K562 (cell line): ENCODE data around the gene HRC. TPM values are rescaled to one million over a fixed set of nuclear protein-coding genes. Genes with fewer than 3 reads are reported as not detected.

Source experiments
- CBFB ChIP-seq: sonication (generic); formaldehyde crosslinking; IDR thresholded peaks from 2 replicates; pipeline ENCODE4 v1.4.0; 2020; ENCODE audit warnings: mild to moderate bottlenecking, missing genetic modification reagents
- FIP1L1 ChIP-seq: fragments of 200-400 bp; formaldehyde crosslinking; IDR thresholded peaks from 2 replicates; pipeline ENCODE4 v1.6.1; 2018; ENCODE audit warnings: mild to moderate bottlenecking, low read depth, low read length; ENCODE audit not compliant: poor library complexity, severe bottlenecking
- MEF2D ChIP-seq: conservative IDR thresholded peaks from 2 replicates; pipeline ENCODE4 v1.6.1; 2016; ENCODE audit warnings: low read depth, missing genetic modification characterization, missing compliant biosample characterization
- MIER1 ChIP-seq: fragments of 450-650 bp; IDR thresholded peaks from 2 replicates; pipeline ENCODE4 v1.6.1; 2016; ENCODE audit warnings: antibody characterized with exemption, mild to moderate bottlenecking, low read depth
- PRPF4 ChIP-seq: fragments of 200-400 bp; formaldehyde crosslinking; IDR thresholded peaks from one replicate; pipeline ENCODE4 v1.6.1; 2017; ENCODE audit warnings: low read length, low read depth, mild to moderate bottlenecking; ENCODE audit not compliant: insufficient read depth, poor library complexity, severe bottlenecking
- SAP30 ChIP-seq: fragments of 200-600 bp; sonication (generic); IDR thresholded peaks from 2 replicates; pipeline ENCODE4 v1.6.1; 2012; ENCODE audit warnings: borderline replicate concordance, low read depth, mild to moderate bottlenecking, moderate library complexity, low read length, control low read depth, inconsistent platforms; ENCODE audit not compliant: insufficient read depth, poor library complexity, severe bottlenecking
- SOX6 ChIP-seq: fragments of 450-650 bp; IDR thresholded peaks from 2 replicates; pipeline ENCODE4 v1.6.1; 2014; ENCODE audit warnings: mild to moderate bottlenecking
- TEAD1 ChIP-seq, 2 experiments: fragments of 450-650 bp in 1 of 2; sonication (generic) in 1 of 2; formaldehyde crosslinking; IDR thresholded peaks; 2 replicates each; pipeline versions ENCODE4 v1.4.0 to v1.8.0; 2020 to 2022; ENCODE audit warnings: mild to moderate bottlenecking in 2 of 2, missing genetic modification reagents in 1 of 2
- ZBTB7A ChIP-seq: IDR thresholded peaks from 2 replicates; pipeline ENCODE4 v1.6.1; 2011; ENCODE audit warnings: low read depth, mild to moderate bottlenecking, low read length, moderate library complexity, borderline replicate concordance; ENCODE audit not compliant: control insufficient read depth
- ZNF263 ChIP-seq: sonication (generic); formaldehyde crosslinking; IDR thresholded peaks from 2 replicates; pipeline ENCODE4 v1.8.0; 2022; ENCODE audit warnings: mild to moderate bottlenecking, missing genetic modification reagents, borderline replicate concordance
- ZNF584 ChIP-seq: fragments of 200-800 bp; sonication (Bioruptor generic); IDR thresholded peaks from 2 replicates; pipeline ENCODE4 v1.6.1; 2016; ENCODE audit warnings: low read depth, mild to moderate bottlenecking, missing genetic modification characterization, missing compliant biosample characterization
- ZNF79 ChIP-seq: fragments of 250-450 bp; sonication (Bioruptor Pico); IDR thresholded peaks from 2 replicates; pipeline ENCODE4 v1.4.0; 2020; ENCODE audit warnings: low read depth, mild to moderate bottlenecking, moderate library complexity
- polyA plus RNA-seq, 8 experiments: library from polyadenylated mRNA; depleted of rRNA in 4 of 8; stranded (reverse) in 5 of 8; unstranded in 3 of 8; fragments of >200 nt; fragmentation: Nextera tagmentation in 2 of 8; fragmentation: Illumina TruSeq in 1 of 8; extraction: Ambion mirVana in 2 of 8; extraction: Trizol in 1 of 8; gene quantifications; 2 replicates each; pipeline versions ENCODE4 v1.2.1 to v1.2.3, GENCODE V29; 2011 to 2014; ENCODE audit warnings: inconsistent platforms in 1 of 8, missing spikeins in 1 of 8
- total RNA-seq, 7 experiments: library from RNA; depleted of rRNA in 6 of 7; stranded (reverse); fragments of >200 nt in 6 of 7; fragmentation: Illumina TruSeq in 2 of 7; extraction: Trizol in 2 of 7; gene quantifications; 2 replicates each; pipeline versions ENCODE4 v1.2.1 to v1.2.3, GENCODE V29; 2011 to 2021; ENCODE audit warnings: low replicate concordance in 1 of 7
- TF ChIP-seq, protein P1 (sequence below): fragments of 200-800 bp; sonication (Bioruptor generic); IDR thresholded peaks from 2 replicates; pipeline ENCODE4 v1.6.1; 2017; ENCODE audit warnings: missing genetic modification characterization, missing compliant biosample characterization
- TF ChIP-seq, protein P2 (sequence below), 2 experiments: fragments of 450-650 bp; conservative IDR thresholded peaks; 2 replicates each; pipeline ENCODE4 v1.6.1; 2017; ENCODE audit warnings: mild to moderate bottlenecking in 2 of 2, moderate library complexity in 2 of 2
- TF ChIP-seq, protein P3 (sequence below): fragments of 450-650 bp; IDR thresholded peaks from one replicate; pipeline ENCODE4 v1.6.1; 2018; ENCODE audit warnings: mild to moderate bottlenecking, moderate library complexity; ENCODE audit not compliant: partially characterized antibody
- TF ChIP-seq, protein P4 (sequence below): sonication (generic); formaldehyde crosslinking; IDR thresholded peaks from 2 replicates; pipeline ENCODE4 v1.8.0; 2023; ENCODE audit warnings: mild to moderate bottlenecking, missing genetic modification reagents

The HRC gene
- total and polyA plus RNA-seq, 9 of the 15 experiments (the other 6 are each of a cell fraction or from before 2014, with no cell fraction given) = 0.66 to 18.7 (median 13.1) TPM

DNA sequence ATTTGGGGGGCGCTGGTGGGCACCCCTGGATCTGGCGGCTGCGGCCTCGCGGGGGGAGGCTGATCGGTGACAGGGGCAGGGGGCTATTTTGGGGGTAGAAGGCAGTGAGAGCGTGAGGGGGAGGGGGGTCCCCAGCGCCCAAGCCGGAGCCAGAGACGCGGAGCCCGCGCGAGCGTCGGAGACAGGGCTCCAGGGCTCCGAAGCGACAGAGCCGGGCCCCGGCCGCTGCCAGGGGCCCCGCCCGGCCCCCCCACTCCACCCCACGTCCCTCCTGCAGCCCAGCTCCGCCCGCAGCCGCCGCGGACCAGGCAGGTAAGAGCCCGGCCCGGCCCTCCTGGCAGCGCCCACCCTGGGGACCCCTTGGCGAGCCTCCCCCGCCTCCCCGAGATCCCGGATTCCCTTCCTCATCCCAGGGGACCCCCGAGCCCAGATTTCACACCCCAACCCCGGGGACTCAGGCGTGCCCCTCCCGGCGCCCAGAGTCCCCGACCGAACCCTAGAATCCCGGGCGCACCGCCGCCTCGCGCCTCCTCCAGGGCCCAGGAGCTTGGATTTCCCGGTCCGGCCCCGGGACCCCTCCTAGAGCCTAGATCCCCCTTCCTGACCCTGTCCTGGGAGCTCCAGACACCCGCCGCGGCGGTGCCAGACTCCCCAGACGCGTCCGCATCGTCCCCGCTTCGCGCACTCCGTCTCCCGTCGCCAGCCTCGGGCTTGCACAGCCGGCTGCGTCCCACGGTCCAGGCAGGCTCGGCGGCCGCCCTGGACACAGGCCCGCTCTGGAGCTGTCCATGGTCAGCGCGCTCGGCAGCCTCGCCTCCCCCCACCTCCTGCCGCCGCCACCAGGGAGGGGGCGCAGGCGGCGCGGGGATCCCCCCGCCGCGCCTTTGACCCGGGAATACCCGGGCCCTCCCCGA is 35.5 kb downstream of the HRC start, which contains the start of gene PPFIA3 (continued):
- TF ChIP-seq, protein P1, sequence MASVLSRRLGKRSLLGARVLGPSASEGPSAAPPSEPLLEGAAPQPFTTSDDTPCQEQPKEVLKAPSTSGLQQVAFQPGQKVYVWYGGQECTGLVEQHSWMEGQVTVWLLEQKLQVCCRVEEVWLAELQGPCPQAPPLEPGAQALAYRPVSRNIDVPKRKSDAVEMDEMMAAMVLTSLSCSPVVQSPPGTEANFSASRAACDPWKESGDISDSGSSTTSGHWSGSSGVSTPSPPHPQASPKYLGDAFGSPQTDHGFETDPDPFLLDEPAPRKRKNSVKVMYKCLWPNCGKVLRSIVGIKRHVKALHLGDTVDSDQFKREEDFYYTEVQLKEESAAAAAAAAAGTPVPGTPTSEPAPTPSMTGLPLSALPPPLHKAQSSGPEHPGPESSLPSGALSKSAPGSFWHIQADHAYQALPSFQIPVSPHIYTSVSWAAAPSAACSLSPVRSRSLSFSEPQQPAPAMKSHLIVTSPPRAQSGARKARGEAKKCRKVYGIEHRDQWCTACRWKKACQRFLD (CRISPR knock-in tag) = 0 out of 2 replicates have a peak, but pooled peaks have one; percentile 1
- TF ChIP-seq SOX6 (no peak), ZNF79 (no peak), PRPF4 (no peak), MEF2D (tag) (no peak), TEAD1 (CRISPR knock-in tag; IDR thresholded peaks at IDR 0.05) (peak in 1 of 2 experiments; percentile 69; a peak in 1 of 4 replicates), MIER1 (peak; percentile 78), SAP30 (peak; percentile 92), ZBTB7A (peak; percentile 73; the same call in 1 of the 2 replicates), ZNF263 (CRISPR knock-in tag) (peak; percentile 64; the same call in 1 of the 2 replicates), ZNF584 (CRISPR knock-in tag) (no peak), FIP1L1 (peak; percentile 75), CBFB (CRISPR knock-in tag) (no peak)
- TF ChIP-seq, protein P2, sequence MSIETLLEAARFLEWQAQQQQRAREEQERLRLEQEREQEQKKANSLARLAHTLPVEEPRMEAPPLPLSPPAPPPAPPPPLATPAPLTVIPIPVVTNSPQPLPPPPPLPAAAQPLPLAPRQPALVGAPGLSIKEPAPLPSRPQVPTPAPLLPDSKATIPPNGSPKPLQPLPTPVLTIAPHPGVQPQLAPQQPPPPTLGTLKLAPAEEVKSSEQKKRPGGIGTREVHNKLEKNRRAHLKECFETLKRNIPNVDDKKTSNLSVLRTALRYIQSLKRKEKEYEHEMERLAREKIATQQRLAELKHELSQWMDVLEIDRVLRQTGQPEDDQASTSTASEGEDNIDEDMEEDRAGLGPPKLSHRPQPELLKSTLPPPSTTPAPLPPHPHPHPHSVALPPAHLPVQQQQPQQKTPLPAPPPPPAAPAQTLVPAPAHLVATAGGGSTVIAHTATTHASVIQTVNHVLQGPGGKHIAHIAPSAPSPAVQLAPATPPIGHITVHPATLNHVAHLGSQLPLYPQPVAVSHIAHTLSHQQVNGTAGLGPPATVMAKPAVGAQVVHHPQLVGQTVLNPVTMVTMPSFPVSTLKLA (conservative IDR thresholded peaks at IDR 0.05) = peak; percentile 41 to 82; a peak in 3 of 4 replicates
- TF ChIP-seq, protein P3, sequence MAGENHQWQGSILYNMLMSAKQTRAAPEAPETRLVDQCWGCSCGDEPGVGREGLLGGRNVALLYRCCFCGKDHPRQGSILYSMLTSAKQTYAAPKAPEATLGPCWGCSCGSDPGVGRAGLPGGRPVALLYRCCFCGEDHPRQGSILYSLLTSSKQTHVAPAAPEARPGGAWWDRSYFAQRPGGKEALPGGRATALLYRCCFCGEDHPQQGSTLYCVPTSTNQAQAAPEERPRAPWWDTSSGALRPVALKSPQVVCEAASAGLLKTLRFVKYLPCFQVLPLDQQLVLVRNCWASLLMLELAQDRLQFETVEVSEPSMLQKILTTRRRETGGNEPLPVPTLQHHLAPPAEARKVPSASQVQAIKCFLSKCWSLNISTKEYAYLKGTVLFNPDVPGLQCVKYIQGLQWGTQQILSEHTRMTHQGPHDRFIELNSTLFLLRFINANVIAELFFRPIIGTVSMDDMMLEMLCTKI = no peak
- TF ChIP-seq, protein P4, sequence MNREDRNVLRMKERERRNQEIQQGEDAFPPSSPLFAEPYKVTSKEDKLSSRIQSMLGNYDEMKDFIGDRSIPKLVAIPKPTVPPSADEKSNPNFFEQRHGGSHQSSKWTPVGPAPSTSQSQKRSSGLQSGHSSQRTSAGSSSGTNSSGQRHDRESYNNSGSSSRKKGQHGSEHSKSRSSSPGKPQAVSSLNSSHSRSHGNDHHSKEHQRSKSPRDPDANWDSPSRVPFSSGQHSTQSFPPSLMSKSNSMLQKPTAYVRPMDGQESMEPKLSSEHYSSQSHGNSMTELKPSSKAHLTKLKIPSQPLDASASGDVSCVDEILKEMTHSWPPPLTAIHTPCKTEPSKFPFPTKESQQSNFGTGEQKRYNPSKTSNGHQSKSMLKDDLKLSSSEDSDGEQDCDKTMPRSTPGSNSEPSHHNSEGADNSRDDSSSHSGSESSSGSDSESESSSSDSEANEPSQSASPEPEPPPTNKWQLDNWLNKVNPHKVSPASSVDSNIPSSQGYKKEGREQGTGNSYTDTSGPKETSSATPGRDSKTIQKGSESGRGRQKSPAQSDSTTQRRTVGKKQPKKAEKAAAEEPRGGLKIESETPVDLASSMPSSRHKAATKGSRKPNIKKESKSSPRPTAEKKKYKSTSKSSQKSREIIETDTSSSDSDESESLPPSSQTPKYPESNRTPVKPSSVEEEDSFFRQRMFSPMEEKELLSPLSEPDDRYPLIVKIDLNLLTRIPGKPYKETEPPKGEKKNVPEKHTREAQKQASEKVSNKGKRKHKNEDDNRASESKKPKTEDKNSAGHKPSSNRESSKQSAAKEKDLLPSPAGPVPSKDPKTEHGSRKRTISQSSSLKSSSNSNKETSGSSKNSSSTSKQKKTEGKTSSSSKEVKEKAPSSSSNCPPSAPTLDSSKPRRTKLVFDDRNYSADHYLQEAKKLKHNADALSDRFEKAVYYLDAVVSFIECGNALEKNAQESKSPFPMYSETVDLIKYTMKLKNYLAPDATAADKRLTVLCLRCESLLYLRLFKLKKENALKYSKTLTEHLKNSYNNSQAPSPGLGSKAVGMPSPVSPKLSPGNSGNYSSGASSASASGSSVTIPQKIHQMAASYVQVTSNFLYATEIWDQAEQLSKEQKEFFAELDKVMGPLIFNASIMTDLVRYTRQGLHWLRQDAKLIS (CRISPR knock-in tag) = 0 out of 2 replicates have a peak, but pooled peaks have one; percentile 46
